Measurements from ENCODE around the gene ANAPC13.

Gene ANAPC13

GRCh38 chr3:134481166-134481565 lies 4.6 kb downstream of the ANAPC13 start:
- DNase-seq: no peak

- DNase-seq: no peak
These were observed 5.2 kb downstream of the ANAPC13 start for GRCh38 chr3:134480546-134480945.

GRCh38 chr3:134477938-134478337 lies 7.8 kb downstream of the ANAPC13 start:
- no peak for DNase-seq

- no peak for DNase-seq
These were observed 8.8 kb downstream of the ANAPC13 start for GRCh38 chr3:134477002-134477401.

- DNase-seq: no peak
These were observed 9.5 kb downstream of the ANAPC13 start for GRCh38 chr3:134476306-134476705.

- no peak for DNase-seq
These were observed 10.8 kb downstream of the ANAPC13 start for GRCh38 chr3:134474956-134475355.

GRCh38 chr3:134473868-134474546 lies 11.8 kb downstream of the ANAPC13 start:
- peak; percentile 56 for DNase-seq

GRCh38 chr3:134472831-134473230 lies 13.0 kb downstream of the ANAPC13 start:
- DNase-seq: no peak

- DNase-seq: peak; percentile 51
These were observed 14.1 kb downstream of the ANAPC13 start for GRCh38 chr3:134471521-134472193.

GRCh38 chr3:134468519-134468918 lies 17.3 kb downstream of the ANAPC13 start:
- DNase-seq: no peak

GRCh38 chr3:134466331-134466730 lies 19.5 kb downstream of the ANAPC13 start:
- DNase-seq: no peak

- DNase-seq: no peak
These were observed 21.0 kb downstream of the ANAPC13 start for GRCh38 chr3:134464689-134465365.

GRCh38 chr3:134464064-134464688 lies 21.6 kb downstream of the ANAPC13 start:
- peak; percentile 53 for DNase-seq

- DNase-seq: no peak
These were observed 22.1 kb downstream of the ANAPC13 start for GRCh38 chr3:134463676-134464063.

GRCh38 chr3:134462331-134462941 lies 23.3 kb downstream of the ANAPC13 start:
- DNase-seq: peak; percentile 65

- peak; percentile 96 for DNase-seq
These were observed 24.8 kb downstream of the ANAPC13 start for GRCh38 chr3:134460965-134461364.

GRCh38 chr3:134459562-134459961 lies 26.2 kb downstream of the ANAPC13 start:
- DNase-seq: no peak

- no peak for DNase-seq
These were observed 27.3 kb downstream of the ANAPC13 start for GRCh38 chr3:134458406-134458945.

GRCh38 chr3:134457376-134458074 lies 28.3 kb downstream of the ANAPC13 start:
- no peak for DNase-seq

- DNase-seq: peak; percentile 13
These were observed 32.2 kb downstream of the ANAPC13 start for GRCh38 chr3:134453631-134454030.

GRCh38 chr3:134449951-134450350 lies 35.8 kb downstream of the ANAPC13 start:
- DNase-seq: no peak

GRCh38 chr3:134449277-134449676 lies 36.5 kb downstream of the ANAPC13 start:
- DNase-seq: peak; percentile 46
